AG10803 (cell line): Measurements from ENCODE around the gene HK2.

ENCODE experiments used
- DNase-seq: peaks from one replicate; pipeline ENCODE4 v3.0.0; 2010; ENCODE audit warnings: low read depth
- H3K4me3 ChIP-seq: 2 replicates; pipeline ENCODE4 v1.5.1; 2011; ENCODE audit warnings: mild to moderate bottlenecking, low read length, control low read depth
- CTCF ChIP-seq: conservative IDR thresholded peaks from 2 replicates; pipeline ENCODE4 v1.5.1; 2011; ENCODE audit warnings: mild to moderate bottlenecking, low read length, control low read depth, inconsistent platforms

The HK2 gene

GRCh38 chr2:74937221-74937880 is 103.4 kb downstream of the HK2 start:
- no peak for DNase-seq

GRCh38 chr2:74938264-74938663 is 104.3 kb downstream of the HK2 start:
- no peak for TF ChIP-seq CTCF
- no peak for DNase-seq
- no peak overlapping the region for H3K4me3 ChIP-seq

More at GRCh38 chr2:74937221-74937880, 103.4 kb downstream of the HK2 start:
- TF ChIP-seq CTCF: no peak
- H3K4me3 ChIP-seq: no peak overlapping the region

GRCh38 chr2:74939919-74940812 is 106.2 kb downstream of the HK2 start:
- H3K4me3 ChIP-seq: no peak overlapping the region
- TF ChIP-seq CTCF: no peak
- no peak for DNase-seq

GRCh38 chr2:74941284-74941683 is 107.4 kb downstream of the HK2 start:
- H3K4me3 ChIP-seq: no peak overlapping the region
- DNase-seq: no peak
- no peak for TF ChIP-seq CTCF

GRCh38 chr2:74942263-74942662 is 108.3 kb downstream of the HK2 start:
- H3K4me3 ChIP-seq: no peak overlapping the region
- no peak for TF ChIP-seq CTCF
- DNase-seq: no peak
